HepG2 (cell line): Measurements from ENCODE around the gene SF3A2. TPM values are rescaled to one million over a fixed set of nuclear protein-coding genes. Genes with fewer than 3 reads are reported as not detected.

ENCODE experiments used
- BCL6 ChIP-seq: IDR thresholded peaks from 2 replicates; pipeline ENCODE4 v1.6.1; 2016; ENCODE audit warnings: missing genetic modification reagents, missing compliant biosample characterization
- CBX1 ChIP-seq: IDR thresholded peaks from one replicate; pipeline ENCODE4 v1.6.1; 2016; ENCODE audit warnings: antibody characterized with exemption, low read depth
- CBX2 ChIP-seq, 2 experiments: fragments of 200-600 bp in 1 of 2; sonication (generic); formaldehyde crosslinking in 1 of 2; IDR thresholded peaks; 2 replicates each; pipeline versions ENCODE4 v1.7.0 to v1.8.1; 2018 to 2022; ENCODE audit warnings: low read depth in 2 of 2, low read length in 1 of 2, mild to moderate bottlenecking in 1 of 2, missing genetic modification reagents in 1 of 2
- FOXK1 ChIP-seq: sonication (generic); formaldehyde crosslinking; IDR thresholded peaks from 2 replicates; pipeline ENCODE4 v1.4.0; 2020; ENCODE audit warnings: low read depth, missing genetic modification reagents, borderline replicate concordance
- GATAD2A ChIP-seq: IDR thresholded peaks from 2 replicates; pipeline ENCODE4 v1.6.1; 2016
- HNRNPLL ChIP-seq: fragments of 200-400 bp; formaldehyde crosslinking; IDR thresholded peaks from 2 replicates; pipeline ENCODE4 v1.6.1; 2017; ENCODE audit warnings: mild to moderate bottlenecking, low read depth, low read length; ENCODE audit not compliant: poor library complexity, severe bottlenecking
- ISX ChIP-seq: sonication (generic); formaldehyde crosslinking; conservative IDR thresholded peaks from 2 replicates; pipeline ENCODE4 v1.5.0; 2020; ENCODE audit warnings: missing genetic modification reagents
- KLF12 ChIP-seq: sonication (generic); formaldehyde crosslinking; IDR thresholded peaks from 2 replicates; pipeline ENCODE4 v1.4.0; 2020; ENCODE audit warnings: missing genetic modification reagents, borderline replicate concordance
- MEIS1 ChIP-seq: sonication (generic); formaldehyde crosslinking; IDR thresholded peaks from 2 replicates; pipeline ENCODE4 v1.9.0; 2021; ENCODE audit warnings: mild to moderate bottlenecking, missing genetic modification reagents, moderate library complexity, borderline replicate concordance
- NR1H2 ChIP-seq: sonication (generic); formaldehyde crosslinking; IDR thresholded peaks from 2 replicates; pipeline ENCODE4 v1.8.1; 2022; ENCODE audit warnings: low read depth, missing genetic modification reagents, borderline replicate concordance
- NR2C2 ChIP-seq: sonication (generic); formaldehyde crosslinking; IDR thresholded peaks from 2 replicates; pipeline ENCODE4 v1.4.0; 2020; ENCODE audit warnings: missing genetic modification reagents, mild to moderate bottlenecking, moderate library complexity, borderline replicate concordance
- TEAD3 ChIP-seq: optimal IDR thresholded peaks from 2 replicates; pipeline ENCODE3; 2016; ENCODE audit warnings: borderline replicate concordance
- YY1 ChIP-seq: IDR thresholded peaks from 2 replicates; pipeline ENCODE4 v1.6.1; 2011; ENCODE audit warnings: low read length, low read depth, moderate library complexity, mild to moderate bottlenecking; ENCODE audit not compliant: insufficient read depth, insufficient replicate concordance
- ZBTB8A ChIP-seq: sonication (generic); formaldehyde crosslinking; IDR thresholded peaks from 2 replicates; pipeline ENCODE4 v1.4.0; 2020; ENCODE audit warnings: mild to moderate bottlenecking, low read depth, missing genetic modification reagents, borderline replicate concordance
- ZFX ChIP-seq: sonication (generic); formaldehyde crosslinking; IDR thresholded peaks from 2 replicates; pipeline ENCODE4 v1.4.0; 2020; ENCODE audit warnings: mild to moderate bottlenecking, low read depth, missing genetic modification reagents, moderate library complexity
- ZNF296 ChIP-seq: sonication (generic); formaldehyde crosslinking; conservative IDR thresholded peaks from 2 replicates; pipeline ENCODE4 v1.5.0; 2020; ENCODE audit warnings: mild to moderate bottlenecking, missing genetic modification reagents
- ZNF547 ChIP-seq: sonication (generic); formaldehyde crosslinking; IDR thresholded peaks from 2 replicates; pipeline ENCODE4 v1.5.1; 2020; ENCODE audit warnings: mild to moderate bottlenecking, missing genetic modification reagents
- polyA plus RNA-seq, 8 experiments: library from polyadenylated mRNA; depleted of rRNA in 3 of 8; stranded (reverse) in 7 of 8; unstranded in 1 of 8; fragments of >200 nt; fragmentation: Illumina TruSeq in 4 of 8; extraction: Trizol in 4 of 8; gene quantifications; 2 replicates each; pipeline versions ENCODE4 v1.2.1 to v1.2.3, GENCODE V29; 2011 to 2016; ENCODE audit warnings: low read depth in 4 of 8, missing spikeins in 1 of 8, mixed read lengths in 1 of 8; ENCODE audit not compliant: insufficient read depth in 1 of 8
- total RNA-seq, 5 experiments: library from RNA; depleted of rRNA; stranded (reverse); fragments of >200 nt; fragmentation: Illumina TruSeq; extraction: Trizol; gene quantifications; 2 replicates each; pipeline ENCODE4 v1.2.3, GENCODE V29; 2016; ENCODE audit warnings: low read depth in 1 of 5
- TF ChIP-seq, protein P1 (sequence below): sonication (generic); formaldehyde crosslinking; IDR thresholded peaks from 2 replicates; pipeline ENCODE4 v1.4.0; 2020; ENCODE audit warnings: missing genetic modification reagents
- TF ChIP-seq, protein P2 (sequence below): sonication (generic); formaldehyde crosslinking; IDR thresholded peaks from 2 replicates; pipeline ENCODE4 v1.5.0; 2020; ENCODE audit warnings: mild to moderate bottlenecking, missing genetic modification reagents
- TF ChIP-seq, protein P3 (sequence below), 2 experiments: sonication (generic) in 1 of 2; formaldehyde crosslinking in 1 of 2; IDR thresholded peaks; 2 replicates each; pipeline versions ENCODE4 v1.6.1 to v1.9.0; 2014 to 2022; ENCODE audit warnings: antibody characterized with exemption in 1 of 2, borderline replicate concordance in 1 of 2, inconsistent platforms in 1 of 2, low read depth in 1 of 2, missing genetic modification reagents in 1 of 2

Gene SF3A2
- total and polyA plus RNA-seq, 2 of the 13 experiments (the other 11 are each of a cell fraction or from before 2014, with no cell fraction given): 8.6 to 8.8 TPM

DNA sequence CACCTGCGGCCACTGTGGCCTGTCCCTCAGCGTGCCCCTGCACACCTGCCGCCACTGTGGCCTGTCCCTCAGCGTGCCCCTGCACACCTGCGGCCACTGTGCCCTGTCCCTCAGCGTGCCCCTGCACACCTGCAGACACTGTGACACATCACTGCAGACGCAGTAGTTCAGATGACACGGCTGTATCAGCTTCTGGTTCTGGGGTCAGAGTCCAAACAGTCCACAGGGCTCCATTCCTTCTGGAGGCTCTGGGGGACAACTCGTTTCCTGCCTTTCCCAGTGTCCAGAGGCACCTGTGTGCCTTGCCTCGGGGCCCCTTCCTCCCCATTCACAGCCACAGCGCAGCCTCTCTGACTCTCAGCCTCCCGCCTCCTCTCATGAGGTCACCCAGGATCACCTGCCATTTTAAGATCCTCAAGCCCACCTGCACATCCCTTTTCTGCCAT lies 5.5 kb downstream of the SF3A2 start (continued):
- TF ChIP-seq CBX2 (IDR thresholded peaks at IDR 0.05; ENCODE audit: low read depth, low read length): no peak
- TF ChIP-seq CBX2 (CRISPR knock-in tag; IDR thresholded peaks at IDR 0.05; ENCODE audit: low read depth): no peak
- TF ChIP-seq GATAD2A (CRISPR knock-in tag): peak; percentile 74
- TF ChIP-seq KLF12 (CRISPR knock-in tag): no peak
- TF ChIP-seq, protein P1, sequence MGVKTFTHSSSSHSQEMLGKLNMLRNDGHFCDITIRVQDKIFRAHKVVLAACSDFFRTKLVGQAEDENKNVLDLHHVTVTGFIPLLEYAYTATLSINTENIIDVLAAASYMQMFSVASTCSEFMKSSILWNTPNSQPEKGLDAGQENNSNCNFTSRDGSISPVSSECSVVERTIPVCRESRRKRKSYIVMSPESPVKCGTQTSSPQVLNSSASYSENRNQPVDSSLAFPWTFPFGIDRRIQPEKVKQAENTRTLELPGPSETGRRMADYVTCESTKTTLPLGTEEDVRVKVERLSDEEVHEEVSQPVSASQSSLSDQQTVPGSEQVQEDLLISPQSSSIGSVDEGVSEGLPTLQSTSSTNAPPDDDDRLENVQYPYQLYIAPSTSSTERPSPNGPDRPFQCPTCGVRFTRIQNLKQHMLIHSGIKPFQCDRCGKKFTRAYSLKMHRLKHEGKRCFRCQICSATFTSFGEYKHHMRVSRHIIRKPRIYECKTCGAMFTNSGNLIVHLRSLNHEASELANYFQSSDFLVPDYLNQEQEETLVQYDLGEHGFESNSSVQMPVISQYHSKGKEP (CRISPR knock-in tag): no peak
- TF ChIP-seq NR2C2 (CRISPR knock-in tag): peak; percentile 68; the same call in 1 of the 2 replicates
- TF ChIP-seq, protein P2, sequence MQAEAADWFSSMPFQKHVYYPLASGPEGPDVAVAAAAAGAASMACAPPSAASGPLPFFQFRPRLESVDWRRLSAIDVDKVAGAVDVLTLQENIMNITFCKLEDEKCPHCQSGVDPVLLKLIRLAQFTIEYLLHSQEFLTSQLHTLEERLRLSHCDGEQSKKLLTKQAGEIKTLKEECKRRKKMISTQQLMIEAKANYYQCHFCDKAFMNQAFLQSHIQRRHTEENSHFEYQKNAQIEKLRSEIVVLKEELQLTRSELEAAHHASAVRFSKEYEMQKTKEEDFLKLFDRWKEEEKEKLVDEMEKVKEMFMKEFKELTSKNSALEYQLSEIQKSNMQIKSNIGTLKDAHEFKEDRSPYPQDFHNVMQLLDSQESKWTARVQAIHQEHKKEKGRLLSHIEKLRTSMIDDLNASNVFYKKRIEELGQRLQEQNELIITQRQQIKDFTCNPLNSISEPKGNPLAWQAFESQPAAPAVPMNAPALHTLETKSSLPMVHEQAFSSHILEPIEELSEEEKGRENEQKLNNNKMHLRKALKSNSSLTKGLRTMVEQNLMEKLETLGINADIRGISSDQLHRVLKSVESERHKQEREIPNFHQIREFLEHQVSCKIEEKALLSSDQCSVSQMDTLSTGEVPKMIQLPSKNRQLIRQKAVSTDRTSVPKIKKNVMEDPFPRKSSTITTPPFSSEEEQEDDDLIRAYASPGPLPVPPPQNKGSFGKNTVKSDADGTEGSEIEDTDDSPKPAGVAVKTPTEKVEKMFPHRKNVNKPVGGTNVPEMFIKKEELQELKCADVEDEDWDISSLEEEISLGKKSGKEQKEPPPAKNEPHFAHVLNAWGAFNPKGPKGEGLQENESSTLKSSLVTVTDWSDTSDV (CRISPR knock-in tag): no peak
- no peak for TF ChIP-seq HNRNPLL
- TF ChIP-seq ZNF296 (CRISPR knock-in tag): no peak
- TF ChIP-seq, protein P3, sequence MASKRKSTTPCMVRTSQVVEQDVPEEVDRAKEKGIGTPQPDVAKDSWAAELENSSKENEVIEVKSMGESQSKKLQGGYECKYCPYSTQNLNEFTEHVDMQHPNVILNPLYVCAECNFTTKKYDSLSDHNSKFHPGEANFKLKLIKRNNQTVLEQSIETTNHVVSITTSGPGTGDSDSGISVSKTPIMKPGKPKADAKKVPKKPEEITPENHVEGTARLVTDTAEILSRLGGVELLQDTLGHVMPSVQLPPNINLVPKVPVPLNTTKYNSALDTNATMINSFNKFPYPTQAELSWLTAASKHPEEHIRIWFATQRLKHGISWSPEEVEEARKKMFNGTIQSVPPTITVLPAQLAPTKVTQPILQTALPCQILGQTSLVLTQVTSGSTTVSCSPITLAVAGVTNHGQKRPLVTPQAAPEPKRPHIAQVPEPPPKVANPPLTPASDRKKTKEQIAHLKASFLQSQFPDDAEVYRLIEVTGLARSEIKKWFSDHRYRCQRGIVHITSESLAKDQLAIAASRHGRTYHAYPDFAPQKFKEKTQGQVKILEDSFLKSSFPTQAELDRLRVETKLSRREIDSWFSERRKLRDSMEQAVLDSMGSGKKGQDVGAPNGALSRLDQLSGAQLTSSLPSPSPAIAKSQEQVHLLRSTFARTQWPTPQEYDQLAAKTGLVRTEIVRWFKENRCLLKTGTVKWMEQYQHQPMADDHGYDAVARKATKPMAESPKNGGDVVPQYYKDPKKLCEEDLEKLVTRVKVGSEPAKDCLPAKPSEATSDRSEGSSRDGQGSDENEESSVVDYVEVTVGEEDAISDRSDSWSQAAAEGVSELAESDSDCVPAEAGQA (IDR thresholded peaks at IDR 0.05; ENCODE audit: low read depth): no peak
- TF ChIP-seq, protein P3 (CRISPR knock-in tag; IDR thresholded peaks at IDR 0.05; ENCODE audit: borderline replicate concordance): no peak
- no peak for TF ChIP-seq CBX1
- TF ChIP-seq BCL6 (CRISPR knock-in tag): no peak
- 0 out of 2 replicates have a peak, but pooled peaks have one; percentile 46 for TF ChIP-seq ZNF547
- TF ChIP-seq MEIS1 (CRISPR knock-in tag): no peak
- no peak for TF ChIP-seq ISX
- TF ChIP-seq TEAD3: peak; percentile 57
- no peak for TF ChIP-seq NR1H2 (CRISPR knock-in tag)
- TF ChIP-seq ZBTB8A: no peak
- peak; percentile 19; the same call in 1 of the 2 replicates for TF ChIP-seq ZFX (CRISPR knock-in tag)
- TF ChIP-seq YY1: no peak
- TF ChIP-seq FOXK1 (CRISPR knock-in tag): no peak
